ENCODE data around the gene SYCN. TPM values are rescaled to one million over a fixed set of nuclear protein-coding genes. Genes with fewer than 3 reads are reported as not detected.
"Not testable (repeated sequence)": the region's sequence is repeated elsewhere in the genome, so short reads cannot be mapped to it uniquely, and the experiment has no call there.

The SYCN gene
- total RNA-seq, 1 donor from 2014 or later = not detected

DNA sequence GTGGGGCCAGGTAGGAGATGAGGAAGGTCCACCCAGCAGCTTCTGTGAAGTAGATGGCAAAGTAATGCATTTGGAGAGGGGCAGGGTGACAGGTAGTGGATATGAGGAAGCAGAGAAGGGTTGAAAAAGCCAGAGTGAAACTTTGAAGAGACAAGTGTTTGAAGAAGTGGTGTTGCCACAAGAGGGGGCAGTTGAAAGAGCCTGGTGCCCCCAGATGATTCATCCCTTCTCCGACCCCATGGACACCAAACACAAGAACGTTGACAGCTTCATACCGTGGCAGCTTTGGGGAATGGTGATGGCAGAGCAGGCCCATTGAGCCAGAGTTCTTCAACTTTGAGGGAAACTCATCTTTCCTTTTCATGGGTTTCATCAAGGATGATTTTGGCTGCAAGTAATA lies 20.8 kb upstream of the SYCN start:
- no peak for DNase-seq (ENCODE audit: low spot score)

DNA sequence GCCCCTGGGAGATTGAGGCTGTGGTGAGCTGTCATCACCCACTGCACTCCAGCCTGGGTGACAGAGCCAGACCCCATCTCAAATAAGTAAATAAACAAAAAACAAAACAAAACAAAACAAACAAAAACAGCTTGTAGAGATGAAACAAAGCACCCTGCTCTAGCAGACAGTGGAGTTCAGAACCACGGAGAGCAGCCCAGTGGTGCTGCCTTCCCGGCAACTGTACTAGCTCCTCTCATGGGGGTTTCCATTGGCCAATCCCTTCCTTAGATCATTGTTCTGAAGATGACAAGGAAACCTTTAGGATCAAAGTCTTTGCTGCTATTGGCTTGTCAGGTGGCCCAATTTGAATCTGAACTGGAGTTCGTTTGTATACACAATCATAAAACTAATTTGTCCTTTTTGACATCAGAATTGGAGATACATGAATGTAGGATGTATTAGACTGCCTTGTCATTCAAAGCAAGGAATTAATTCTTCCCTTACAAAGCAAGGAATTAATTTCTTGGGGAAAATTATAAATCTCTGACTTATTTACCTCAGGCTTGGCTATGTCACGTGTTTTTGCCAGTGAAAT lies 19.7 kb upstream of the SYCN start:
- no peak for DNase-seq (ENCODE audit: low spot score)

DNA sequence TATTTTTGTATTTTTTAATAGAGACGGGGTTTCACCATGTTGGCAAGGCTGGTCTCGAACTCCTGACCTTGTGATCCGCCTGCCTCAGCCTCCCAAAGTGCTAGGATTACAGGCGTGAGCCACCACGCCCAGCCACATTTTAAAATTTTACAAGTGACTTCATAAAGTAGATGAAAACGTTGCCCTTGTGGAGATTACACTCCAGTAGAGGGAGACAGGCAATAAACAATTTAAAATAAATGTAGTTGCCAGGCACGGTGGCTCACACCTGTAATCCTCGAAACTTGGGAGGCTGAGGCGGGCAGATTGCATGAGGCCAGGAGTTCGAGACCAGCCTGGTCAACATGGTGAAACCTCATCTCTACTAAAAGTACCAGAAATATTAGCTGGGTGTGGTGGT lies 15.0 kb upstream of the SYCN start:
- not testable (repeated sequence) for DNase-seq (ENCODE audit: low spot score)

DNA sequence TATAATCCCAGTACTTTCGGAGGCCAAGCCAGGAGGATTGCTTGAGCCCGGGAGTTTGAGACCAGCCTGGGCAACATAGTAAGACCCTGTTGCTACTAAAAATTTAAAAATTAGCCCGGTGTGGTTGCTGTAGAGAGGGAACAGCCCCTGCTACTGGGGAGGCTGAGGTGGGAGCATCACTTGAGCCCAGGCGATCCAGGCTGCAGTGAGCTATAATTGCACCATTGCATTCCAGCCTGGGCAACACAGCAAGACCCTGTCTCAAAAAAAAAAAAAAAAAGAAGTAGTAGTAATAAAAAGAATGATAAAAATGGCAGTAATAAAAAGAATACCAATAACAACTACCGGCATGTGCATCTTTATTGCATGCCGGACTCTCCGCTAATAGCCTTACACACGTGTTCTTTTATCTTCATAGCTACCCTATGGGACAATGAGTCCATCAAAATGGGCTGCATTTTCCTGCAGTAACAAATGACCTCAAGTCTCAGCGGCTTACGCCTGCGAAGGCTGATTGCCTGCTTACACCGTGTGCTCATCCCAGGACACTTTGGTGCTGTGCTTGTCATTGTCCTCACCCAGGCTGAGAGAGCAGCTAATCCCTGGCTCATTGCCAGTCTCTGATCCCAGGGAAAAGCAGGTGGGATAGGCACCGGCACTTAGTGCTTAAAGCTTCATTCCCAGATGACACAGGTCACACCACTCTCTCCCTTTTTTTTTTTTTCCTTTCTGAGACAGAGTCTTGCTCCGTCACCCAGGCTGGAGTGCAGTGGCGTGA lies 14.4 kb upstream of the SYCN start:
- no peak for DNase-seq (ENCODE audit: low spot score)

DNA sequence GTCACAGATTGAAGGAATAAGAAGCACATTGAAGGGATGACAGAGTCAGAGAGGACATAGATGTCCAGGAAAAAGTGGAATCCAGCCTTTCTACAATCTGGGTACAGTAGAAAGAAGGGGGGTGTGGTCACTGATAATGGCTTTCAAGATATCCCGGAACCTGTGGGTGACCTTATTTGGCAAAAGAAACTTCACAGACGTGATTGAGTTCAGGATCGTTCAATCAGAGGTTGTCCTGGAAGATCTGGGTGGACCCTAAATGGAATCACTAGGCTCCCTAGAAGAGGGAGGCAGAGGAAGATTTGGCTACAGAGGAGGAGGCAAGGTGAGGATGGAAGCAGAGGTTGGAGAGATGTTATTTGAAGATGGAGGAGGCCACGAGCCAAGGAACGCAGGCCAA lies 13.0 kb upstream of the SYCN start:
- DNase-seq (ENCODE audit: low spot score) = no peak

DNA sequence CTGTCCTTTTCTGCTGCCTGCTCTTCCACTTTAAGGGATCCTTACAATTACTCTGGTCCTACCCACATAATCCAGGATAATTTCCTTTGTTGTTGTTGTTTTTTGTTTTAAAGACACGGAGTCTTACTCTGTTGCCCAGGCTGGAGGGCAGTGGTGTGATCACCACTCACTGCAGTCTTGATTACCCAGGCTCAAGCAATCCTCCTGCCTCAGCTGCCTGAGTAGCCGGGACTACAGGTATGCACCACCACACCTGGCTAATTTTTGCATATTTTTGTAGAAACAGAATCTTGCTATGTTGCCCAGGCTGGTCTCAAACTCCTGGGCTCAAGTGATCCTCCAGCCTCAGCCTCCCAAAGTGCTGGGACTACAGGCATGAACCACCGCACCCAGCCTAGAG lies 11.3 kb upstream of the SYCN start:
- DNase-seq (ENCODE audit: low spot score) = not testable (repeated sequence)

DNA sequence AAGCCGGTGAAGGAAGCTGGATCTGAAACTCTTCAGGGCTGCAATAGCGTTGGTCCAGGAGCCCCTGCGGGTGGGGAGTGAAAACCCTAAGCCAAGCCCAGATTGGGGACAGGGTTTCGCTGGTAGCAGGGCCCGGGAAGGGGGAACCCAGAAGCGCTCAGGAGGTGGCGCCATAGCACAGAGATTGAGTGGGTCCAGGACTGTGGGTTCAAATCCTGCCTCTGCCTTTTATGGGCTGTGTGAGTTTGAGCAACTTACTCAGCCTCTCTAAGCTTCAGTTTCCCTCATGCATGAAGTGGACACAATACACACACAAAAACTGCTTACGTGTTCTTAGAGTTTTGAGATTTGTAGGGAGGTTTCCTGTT lies 8.3 kb upstream of the SYCN start:
- DNase-seq (ENCODE audit: low spot score) = no peak

DNA sequence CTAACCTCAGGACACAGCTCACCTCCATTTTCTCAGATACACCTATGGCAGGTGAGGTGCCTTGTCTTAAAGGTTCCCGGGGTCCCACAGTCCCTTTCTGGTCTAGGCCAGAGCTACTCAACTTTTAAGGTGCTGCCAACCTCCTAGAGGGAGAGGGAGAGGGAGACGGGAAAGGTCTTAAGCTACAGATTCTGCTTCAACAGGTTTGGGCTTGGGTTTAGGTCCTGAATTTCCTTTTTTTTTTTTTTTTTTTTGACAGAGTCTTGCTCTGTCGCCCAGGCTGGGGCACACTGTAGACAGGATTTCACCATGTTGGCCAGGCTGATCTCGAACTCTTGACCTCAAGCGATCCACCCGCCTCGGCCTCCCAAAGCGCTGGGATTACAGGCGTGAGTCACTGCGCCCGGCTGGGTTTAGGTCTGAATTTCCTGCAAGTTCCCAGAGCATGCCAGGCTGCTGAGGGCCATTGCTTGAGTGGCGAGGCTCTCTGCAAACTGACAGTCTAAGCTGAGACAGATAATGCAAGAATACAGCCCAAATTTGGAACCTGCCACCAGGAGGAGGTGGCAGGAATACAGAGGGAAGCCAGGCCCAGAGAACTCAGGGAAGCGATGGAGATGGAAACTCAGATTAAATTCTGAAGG lies 7.8 kb upstream of the SYCN start:
- no peak for DNase-seq (ENCODE audit: low spot score)

DNA sequence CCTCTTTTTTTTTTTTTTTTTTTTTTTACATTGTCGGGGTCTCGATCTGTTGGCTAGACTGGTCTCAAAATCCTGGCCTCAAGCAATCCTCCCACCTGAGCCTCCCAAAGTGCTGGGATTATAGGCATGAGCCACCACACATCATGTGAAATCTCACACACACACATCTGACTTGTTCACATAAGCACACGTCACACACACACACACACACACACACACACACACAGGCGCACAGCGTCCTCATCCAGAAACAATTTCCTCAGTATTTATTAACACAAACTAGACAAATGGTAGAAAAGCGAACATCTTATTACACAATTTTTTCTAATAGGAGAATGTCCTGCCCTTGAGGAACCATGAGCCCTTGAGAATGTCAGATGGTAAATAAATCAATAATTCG lies 5.1 kb upstream of the SYCN start:
- DNase-seq (ENCODE audit: low spot score) = no peak

DNA sequence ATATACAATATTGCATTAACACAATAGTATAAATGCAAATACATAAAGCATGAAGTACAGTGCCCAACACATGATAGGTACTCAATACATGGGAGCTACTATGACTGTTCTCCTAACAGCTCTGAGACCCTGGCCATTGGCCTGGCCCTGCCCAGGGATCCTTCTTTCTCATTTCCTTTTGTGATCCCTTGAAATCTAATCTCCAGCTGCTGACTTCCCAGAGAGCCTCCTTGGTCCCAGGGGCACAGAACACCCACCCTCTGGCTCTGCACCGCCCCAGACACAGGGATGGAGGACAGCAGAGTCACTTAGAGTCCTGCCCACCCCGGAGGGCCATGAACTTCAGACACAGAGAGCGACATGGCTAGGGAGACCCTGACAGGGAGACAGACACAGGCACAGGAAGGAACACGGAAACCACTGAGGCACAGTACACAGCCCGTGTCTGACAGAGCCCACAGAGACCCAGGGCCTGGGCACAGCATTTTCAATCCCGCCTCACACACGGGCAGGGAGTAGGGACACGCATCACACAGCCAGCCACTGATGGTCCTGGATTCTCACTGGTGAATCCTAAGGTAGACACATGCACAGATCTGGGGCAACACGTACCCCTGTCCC lies 4.2 kb upstream of the SYCN start:
- no peak for DNase-seq (ENCODE audit: low spot score)

DNA sequence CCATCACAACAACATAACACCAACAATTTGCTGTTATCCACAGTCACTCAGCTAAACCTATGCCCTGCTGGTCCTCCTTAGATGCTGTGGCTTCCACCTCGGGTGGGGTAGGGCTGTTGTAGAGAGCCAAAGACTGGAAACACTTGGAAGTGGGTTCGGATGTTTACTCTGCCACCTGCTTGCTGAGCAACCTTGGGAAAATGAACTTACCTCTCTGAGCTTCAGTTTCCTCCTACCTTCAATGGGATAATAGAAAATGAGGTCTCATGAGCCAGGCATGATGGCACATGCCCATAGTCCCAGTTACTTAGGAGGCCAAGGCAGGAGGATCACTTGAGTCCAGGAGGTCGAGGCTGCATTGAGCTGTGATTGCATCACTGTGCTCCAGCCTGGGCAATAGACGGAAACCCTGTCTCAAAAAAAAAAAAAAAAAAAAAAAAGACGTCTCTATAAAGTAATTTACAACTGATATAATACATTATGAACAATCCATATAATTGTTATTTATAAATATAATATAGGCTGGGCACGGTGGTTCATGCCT lies 3.3 kb upstream of the SYCN start:
- no peak for DNase-seq (ENCODE audit: low spot score)

DNA sequence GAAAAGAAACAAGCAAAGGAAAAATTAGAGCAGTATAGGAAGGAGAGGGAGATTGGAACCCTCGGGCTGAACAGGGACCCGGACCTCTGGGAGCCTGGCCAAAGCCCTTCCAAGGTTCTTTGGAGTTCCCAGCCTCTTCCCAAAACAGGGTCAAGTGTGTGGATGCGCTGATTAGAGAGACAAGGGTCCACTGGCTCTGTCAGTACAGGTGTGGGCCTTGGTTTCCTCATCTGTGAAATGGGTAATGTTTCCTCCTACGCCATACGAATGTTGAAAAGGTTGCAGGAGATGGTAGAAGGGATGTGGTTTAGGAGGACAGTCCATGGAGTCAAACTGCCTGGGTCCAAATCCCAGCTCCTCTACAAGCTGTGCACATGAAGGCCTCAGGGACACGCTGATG lies 2.1 kb upstream of the SYCN start:
- DNase-seq (ENCODE audit: low spot score) = no peak

DNA sequence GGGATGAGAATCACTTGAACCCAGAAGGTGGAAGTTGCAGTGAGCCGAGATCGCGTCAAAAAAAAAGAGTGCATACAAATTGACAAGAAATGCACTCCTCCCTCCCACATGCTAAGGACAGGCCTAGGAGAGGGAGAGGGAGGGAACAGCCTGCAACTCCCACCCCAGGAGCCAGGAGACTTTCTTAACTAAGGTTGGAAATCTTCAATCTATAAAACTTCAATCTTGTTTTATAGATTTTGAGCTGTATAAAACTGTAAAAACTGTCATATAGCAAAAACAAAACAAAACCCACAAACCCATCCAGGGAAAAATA lies 1.3 kb upstream of the SYCN start:
- DNase-seq (ENCODE audit: low spot score) = no peak

DNA sequence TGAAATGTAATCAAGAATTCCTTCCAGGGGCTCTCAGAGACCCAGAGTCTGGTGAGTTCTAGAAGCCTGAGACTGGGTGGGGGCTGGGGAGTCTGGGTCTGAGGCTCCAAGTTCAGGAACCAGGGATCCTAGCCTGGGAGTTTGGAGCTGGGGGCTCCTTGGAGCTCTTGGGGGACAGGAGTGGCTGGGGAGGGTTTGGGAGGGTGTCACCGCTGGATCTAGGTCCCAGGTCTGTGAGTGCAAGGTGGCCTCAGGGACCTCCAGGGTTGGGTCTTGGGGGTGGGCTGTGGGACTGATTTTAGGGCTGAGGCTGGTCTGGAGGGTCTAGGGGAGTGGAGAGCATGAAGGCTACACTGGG lies 1.1 kb downstream of the SYCN start:
- no peak for DNase-seq (ENCODE audit: low spot score)

DNA sequence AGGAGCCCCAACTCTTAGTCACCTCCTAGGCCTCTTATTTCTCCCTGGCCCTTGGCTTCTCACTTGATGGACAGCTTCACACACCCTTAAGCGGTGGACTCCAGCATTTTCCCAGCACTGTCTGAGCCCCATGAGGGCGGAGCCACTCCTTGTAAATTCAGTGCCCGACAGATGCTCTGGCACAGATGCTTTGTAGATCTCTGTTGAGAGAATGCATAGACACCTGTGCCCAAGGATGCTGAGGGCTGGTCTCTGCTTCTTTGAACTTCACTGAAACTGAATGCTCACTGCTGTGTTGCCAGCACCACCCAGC lies 3.3 kb downstream of the SYCN start:
- DNase-seq (ENCODE audit: low spot score) = no peak

DNA sequence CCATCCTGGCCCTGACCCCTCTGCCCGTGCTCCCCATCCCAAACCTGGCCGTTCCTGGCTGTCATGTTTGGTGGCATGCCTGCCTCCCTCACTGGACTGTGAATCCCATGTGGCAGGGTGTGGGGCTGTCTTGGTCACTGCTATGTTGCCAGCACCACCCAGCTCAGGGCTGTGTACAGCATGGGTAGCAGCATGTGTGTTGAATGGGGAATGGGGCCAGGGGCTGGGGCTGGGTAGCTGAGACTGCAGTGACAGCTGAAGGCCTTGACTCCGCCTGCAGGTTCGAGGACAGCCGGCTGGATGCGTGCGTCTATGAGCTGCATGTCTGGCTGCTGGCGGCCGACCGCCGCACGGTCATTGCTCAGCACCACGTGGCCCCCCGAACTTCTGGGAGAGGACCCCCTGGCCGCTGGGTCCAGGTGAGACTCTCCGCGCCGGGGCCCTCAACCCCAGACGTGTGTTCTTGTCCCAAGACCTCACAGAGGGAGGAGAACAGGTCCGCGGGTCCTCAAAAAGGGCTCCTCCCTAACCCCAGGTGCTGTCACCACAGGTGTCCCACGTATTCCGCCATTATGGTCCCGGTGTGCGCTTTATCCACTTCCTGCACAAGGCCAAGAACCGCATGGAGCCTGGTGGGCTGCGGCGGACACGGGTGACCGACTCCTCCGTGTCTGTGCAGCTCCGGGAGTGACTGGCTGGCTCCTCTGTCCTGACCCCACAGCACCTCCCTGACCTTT lies 3.8 kb downstream of the SYCN start:
- DNase-seq (ENCODE audit: low spot score) = no peak

DNA sequence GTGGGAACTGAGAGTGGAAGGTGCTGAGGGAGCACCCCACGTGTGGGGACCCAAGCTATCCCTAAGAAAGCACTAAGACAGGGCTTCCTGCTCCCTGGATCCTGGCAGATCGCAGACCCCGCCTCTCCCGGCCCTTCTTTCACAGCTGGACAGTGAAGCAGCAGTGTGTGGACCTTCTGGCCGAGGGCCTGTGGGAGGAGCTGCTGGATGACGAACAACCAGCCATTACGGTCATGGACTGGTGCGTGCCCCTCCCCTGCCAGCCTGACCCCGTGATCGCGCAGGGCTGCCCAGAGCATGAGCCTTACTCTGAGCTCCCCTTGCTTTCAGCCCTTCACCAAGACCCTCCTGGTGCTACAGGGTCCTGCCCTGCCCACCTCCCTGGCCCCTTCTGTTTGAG lies 5.0 kb downstream of the SYCN start:
- no peak for DNase-seq (ENCODE audit: low spot score)

DNA sequence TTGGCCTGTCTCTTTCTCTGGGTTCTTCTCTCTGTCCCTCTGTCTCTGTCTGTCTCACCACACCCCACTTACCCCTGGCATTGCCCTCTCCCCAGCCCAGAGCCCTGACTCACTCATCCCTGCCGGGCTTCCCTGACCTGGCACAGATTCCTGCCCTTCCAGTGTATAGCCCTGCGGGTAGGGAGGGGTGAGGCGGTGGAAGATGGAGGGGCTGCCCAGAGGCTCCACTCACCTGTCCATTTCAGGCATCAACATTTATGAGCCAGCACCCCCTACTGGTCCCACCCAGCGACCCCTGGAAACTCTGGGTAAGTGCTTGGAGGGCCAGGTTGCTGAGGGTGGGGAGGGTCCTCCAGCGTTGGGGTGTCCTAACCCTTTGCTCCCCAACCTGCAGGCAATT lies 6.3 kb downstream of the SYCN start:
- no peak for DNase-seq (ENCODE audit: low spot score)

DNA sequence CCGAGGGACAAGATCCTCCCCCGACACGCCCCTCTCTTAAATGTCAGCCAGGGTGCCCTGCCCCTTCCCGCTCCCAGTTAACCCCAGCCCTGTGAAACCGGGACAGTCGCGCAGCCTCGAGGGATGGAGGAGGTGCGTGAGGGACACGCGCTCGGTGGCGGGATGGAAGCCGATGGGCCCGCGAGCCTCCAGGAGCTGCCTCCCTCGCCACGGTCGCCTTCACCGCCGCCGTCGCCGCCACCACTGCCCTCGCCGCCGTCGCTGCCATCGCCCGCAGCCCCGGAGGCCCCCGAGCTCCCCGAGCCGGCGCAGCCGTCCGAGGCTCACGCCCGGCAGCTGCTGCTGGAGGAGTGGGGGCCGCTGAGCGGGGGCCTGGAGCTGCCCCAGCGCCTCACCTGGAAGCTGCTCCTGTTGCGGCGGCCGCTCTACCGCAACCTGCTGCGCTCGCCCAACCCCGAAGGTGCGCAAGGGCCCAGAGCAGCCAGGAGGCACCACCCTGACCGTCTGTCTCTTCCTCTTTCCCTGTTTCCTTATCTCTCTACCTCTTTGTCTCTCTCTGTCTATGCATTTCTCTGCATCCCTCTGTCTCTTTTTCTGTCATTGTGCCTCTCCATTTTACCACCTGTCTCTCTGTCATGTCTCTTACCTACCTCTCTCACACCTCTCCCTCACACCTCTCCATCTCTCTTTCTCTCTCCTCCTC lies 7.1 kb downstream of the SYCN start, which contains the start of gene NCCRP1:
NCCRP1 (plus strand) TSS at position 105 of the 703 bp plus-strand sequence; CDS start at position 124, 19 bp downstream.
- no peak for DNase-seq (ENCODE audit: low spot score)

DNA sequence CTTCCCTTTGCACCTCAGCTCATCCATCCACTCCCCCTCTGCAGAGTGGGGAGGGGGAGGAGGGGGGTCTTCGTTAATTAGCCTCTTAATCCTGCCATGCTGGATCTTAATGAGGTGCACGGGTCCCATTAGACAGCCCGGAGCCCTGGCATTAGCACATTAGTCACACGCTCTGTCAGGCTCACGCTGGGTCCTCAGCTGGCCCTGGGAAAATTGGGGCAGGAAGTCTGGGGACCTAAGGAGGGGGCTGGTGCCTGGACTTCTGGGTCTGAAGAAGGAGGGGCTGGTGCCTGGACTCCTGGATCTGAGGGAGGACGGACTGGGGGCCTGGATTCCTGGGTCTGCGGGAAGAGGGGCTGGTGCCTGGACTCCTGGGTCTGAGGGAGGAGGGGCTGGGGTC lies 7.7 kb downstream of the SYCN start:
- no peak for DNase-seq (ENCODE audit: low spot score)

DNA sequence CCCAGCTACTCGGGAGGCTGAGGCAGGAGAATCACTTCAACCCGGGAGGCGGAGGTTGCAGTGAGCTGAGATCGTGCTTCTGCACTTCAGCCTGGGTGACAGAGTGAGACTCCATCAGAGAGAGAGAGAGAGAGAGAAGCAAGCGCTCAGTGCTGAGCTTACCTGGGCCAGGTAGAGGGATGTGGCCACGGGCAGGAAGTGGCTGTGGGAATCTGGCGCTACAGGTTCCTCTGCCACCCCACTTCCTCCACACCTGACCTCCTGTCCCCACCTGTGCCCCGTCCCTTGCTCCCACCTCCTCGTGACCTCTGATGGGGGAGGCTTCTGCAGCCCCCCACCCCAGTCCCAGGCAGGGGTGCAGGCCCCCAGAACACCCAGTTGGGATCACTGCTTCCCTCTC lies 8.3 kb downstream of the SYCN start:
- peak; percentile 65 for DNase-seq (ENCODE audit: low spot score)
